ENCODE measurements around the gene ACTR2. TPM values are rescaled to one million over a fixed set of nuclear protein-coding genes. Genes with fewer than 3 reads are reported as not detected.

The ACTR2 gene
- total RNA-seq, 1 experiment from 2014 or later = 160 TPM

DNA sequence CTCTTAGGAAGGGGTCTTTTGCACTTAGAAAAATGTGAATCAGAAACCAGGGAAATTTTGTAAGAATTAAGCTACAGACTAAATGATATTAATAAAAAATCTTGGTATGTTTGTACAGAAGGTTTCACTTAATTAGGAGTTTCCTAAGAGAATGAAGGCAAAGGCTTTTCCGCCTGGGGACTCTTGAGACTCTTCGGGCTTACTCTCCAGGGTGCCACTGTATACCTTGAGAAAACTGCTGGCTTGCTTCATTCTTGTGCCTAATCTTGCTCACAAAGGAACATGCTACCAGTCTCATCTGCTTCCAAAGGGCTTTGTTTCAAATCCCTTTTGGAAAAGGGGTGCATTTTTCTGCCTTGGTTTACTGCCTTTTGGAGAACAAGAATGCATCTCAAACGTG is 49.5 kb downstream of the ACTR2 start:
- no peak for ATAC-seq
- DNase-seq (ENCODE audit: low spot score) = no peak
- H3K4me1 Mint-ChIP-seq = peaks cover 7% of the 10 kb centered on the region
- no peaks in the 10 kb centered on the region for H3K9me3 Mint-ChIP-seq
- peaks cover 11% of the 10 kb centered on the region for H3K36me3 Mint-ChIP-seq
- POLR2A ChIA-PET = no interaction called here
- no peak for TF ChIP-seq ZNF121 (CRISPR knock-in tag; IDR thresholded peaks at IDR 0.05)
- TF ChIP-seq RORB (CRISPR knock-in tag; IDR thresholded peaks at IDR 0.05) = no peak
- TF ChIP-seq, protein P1, sequence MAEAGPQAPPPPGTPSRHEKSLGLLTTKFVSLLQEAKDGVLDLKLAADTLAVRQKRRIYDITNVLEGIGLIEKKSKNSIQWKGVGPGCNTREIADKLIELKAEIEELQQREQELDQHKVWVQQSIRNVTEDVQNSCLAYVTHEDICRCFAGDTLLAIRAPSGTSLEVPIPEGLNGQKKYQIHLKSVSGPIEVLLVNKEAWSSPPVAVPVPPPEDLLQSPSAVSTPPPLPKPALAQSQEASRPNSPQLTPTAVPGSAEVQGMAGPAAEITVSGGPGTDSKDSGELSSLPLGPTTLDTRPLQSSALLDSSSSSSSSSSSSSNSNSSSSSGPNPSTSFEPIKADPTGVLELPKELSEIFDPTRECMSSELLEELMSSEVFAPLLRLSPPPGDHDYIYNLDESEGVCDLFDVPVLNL (CRISPR knock-in tag; IDR thresholded peaks at IDR 0.05; ENCODE audit: borderline replicate concordance, low read depth) = no peak
- TF ChIP-seq, protein P2, sequence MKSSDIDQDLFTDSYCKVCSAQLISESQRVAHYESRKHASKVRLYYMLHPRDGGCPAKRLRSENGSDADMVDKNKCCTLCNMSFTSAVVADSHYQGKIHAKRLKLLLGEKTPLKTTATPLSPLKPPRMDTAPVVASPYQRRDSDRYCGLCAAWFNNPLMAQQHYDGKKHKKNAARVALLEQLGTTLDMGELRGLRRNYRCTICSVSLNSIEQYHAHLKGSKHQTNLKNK (CRISPR knock-in tag; IDR thresholded peaks at IDR 0.05) = no peak
- TF ChIP-seq TEAD1 (CRISPR knock-in tag; IDR thresholded peaks at IDR 0.05) = no peak
- H3K27me3 Mint-ChIP-seq (ENCODE audit: low read depth) = peaks cover 100% of the 10 kb centered on the region
- CTCF ChIA-PET = interaction anchor here (1.6 kb wide), 1 partner anchor 12 kb away, joined by 4 read pairs; no protein-coding TSS in a partner anchor
- no peak overlapping the region for H3K27ac Mint-ChIP-seq
- no peak overlapping the region for H3K4me3 Mint-ChIP-seq

DNA sequence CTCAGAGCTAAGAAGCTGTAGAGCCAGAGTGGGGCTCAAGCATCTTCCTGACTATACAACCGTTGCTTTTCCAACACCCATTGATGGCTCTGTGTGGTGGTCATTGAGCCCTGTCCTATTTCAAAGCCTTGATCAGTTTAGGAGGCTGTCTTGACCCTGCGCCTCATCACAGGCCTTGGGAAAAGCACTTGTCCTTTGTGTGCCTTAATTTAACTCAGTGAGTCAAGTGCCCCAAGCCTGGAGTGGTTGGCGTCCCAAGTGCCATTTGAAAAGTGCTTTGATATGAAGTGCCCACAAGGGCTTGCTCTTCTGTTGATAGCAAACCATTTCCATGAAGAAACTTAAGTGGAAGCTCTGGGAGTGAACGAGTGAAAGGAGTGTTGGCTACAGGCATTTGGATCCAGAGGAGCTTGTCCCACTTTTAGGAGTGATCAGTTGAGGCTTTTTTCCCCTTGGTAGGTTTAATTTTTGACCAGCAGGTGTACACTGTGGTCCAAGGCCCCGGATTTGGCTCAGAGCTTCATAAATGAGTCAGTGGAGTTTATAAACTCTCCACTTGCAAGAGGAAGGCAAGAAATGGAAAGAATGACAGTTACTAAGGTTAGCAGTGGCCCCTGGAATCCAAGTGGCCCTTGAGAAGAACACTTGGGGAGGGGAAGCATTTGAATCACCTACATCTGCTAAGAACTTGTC is 50.3 kb downstream of the ACTR2 start:
- H3K4me1 Mint-ChIP-seq = peaks cover 12% of the 10 kb centered on the region
- POLR2A ChIA-PET = no interaction called here
- no peaks in the 10 kb centered on the region for H3K9me3 Mint-ChIP-seq
- CTCF ChIA-PET = interaction anchor here (1.6 kb wide), 1 partner anchor 13 kb away, joined by 4 read pairs; no protein-coding TSS in a partner anchor
- peaks cover 100% of the 10 kb centered on the region for H3K27me3 Mint-ChIP-seq (ENCODE audit: low read depth)
- DNase-seq (ENCODE audit: low spot score) = no peak
- H3K27ac Mint-ChIP-seq = no peak overlapping the region
- H3K36me3 Mint-ChIP-seq = peaks cover 2% of the 10 kb centered on the region
- no peak overlapping the region for H3K4me3 Mint-ChIP-seq
- ATAC-seq = no peak
- TF ChIP-seq, protein P3, sequence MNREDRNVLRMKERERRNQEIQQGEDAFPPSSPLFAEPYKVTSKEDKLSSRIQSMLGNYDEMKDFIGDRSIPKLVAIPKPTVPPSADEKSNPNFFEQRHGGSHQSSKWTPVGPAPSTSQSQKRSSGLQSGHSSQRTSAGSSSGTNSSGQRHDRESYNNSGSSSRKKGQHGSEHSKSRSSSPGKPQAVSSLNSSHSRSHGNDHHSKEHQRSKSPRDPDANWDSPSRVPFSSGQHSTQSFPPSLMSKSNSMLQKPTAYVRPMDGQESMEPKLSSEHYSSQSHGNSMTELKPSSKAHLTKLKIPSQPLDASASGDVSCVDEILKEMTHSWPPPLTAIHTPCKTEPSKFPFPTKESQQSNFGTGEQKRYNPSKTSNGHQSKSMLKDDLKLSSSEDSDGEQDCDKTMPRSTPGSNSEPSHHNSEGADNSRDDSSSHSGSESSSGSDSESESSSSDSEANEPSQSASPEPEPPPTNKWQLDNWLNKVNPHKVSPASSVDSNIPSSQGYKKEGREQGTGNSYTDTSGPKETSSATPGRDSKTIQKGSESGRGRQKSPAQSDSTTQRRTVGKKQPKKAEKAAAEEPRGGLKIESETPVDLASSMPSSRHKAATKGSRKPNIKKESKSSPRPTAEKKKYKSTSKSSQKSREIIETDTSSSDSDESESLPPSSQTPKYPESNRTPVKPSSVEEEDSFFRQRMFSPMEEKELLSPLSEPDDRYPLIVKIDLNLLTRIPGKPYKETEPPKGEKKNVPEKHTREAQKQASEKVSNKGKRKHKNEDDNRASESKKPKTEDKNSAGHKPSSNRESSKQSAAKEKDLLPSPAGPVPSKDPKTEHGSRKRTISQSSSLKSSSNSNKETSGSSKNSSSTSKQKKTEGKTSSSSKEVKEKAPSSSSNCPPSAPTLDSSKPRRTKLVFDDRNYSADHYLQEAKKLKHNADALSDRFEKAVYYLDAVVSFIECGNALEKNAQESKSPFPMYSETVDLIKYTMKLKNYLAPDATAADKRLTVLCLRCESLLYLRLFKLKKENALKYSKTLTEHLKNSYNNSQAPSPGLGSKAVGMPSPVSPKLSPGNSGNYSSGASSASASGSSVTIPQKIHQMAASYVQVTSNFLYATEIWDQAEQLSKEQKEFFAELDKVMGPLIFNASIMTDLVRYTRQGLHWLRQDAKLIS (CRISPR knock-in tag; IDR thresholded peaks at IDR 0.05; ENCODE audit: borderline replicate concordance) = no peak
- TF ChIP-seq, protein P4, sequence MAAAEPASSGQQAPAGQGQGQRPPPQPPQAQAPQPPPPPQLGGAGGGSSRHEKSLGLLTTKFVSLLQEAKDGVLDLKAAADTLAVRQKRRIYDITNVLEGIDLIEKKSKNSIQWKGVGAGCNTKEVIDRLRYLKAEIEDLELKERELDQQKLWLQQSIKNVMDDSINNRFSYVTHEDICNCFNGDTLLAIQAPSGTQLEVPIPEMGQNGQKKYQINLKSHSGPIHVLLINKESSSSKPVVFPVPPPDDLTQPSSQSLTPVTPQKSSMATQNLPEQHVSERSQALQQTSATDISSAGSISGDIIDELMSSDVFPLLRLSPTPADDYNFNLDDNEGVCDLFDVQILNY (CRISPR knock-in tag; IDR thresholded peaks at IDR 0.05) = no peak
- TF ChIP-seq ZNF121 (CRISPR knock-in tag; IDR thresholded peaks at IDR 0.05) = no peak
- TF ChIP-seq, protein P5, sequence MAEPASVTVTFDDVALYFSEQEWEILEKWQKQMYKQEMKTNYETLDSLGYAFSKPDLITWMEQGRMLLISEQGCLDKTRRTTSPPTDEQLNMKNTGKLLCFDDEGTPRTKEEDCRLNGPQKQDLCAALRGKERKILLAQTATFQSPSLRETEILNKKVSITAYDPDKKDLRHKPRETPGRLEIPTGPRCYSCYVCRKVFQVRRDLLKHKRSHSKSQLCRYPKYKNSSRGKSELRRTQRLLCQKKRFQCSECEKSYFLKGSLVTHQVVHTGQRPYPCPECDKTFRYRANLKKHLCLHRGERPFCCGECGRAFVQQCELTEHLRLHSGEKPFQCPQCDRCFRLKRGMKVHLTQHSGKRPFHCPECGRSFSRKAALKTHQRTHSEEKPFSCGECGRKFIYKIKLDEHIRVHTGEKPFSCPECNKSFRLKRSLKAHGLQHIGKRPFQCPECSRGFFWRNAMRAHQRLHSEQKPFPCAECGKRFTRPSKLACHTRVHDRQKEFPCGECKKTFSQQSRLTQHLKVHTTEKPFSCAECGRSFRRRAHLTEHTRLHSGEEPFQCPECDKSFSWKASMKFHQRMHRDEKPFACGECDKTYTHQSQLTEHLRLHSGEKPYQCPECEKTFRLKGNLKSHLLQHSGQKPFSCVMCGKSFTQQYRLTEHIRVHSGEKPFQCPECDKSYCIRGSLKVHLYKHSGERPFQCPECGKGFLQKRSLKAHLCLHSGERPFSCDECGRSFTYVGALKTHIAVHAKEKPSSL (CRISPR knock-in tag; conservative IDR thresholded peaks at IDR 0.05) = no peak
- TF ChIP-seq ETV6 (CRISPR knock-in tag; IDR thresholded peaks at IDR 0.05) = no peak
- TF ChIP-seq SOX15 (CRISPR knock-in tag; IDR thresholded peaks at IDR 0.05) = no peak
- TF ChIP-seq FOXP1 (CRISPR knock-in tag; IDR thresholded peaks at IDR 0.05; ENCODE audit: borderline replicate concordance) = no peak
- TF ChIP-seq SMAD3 (CRISPR knock-in tag; IDR thresholded peaks at IDR 0.05; ENCODE audit: borderline replicate concordance) = no peak
- no peak for TF ChIP-seq TP53 (CRISPR knock-in tag; IDR thresholded peaks at IDR 0.05)
- TF ChIP-seq RELA (CRISPR knock-in tag; IDR thresholded peaks at IDR 0.05; ENCODE audit: borderline replicate concordance) = no peak
- TF ChIP-seq ELF4 (CRISPR knock-in tag; IDR thresholded peaks at IDR 0.05; ENCODE audit: low read depth) = no peak
- TF ChIP-seq, protein P6, sequence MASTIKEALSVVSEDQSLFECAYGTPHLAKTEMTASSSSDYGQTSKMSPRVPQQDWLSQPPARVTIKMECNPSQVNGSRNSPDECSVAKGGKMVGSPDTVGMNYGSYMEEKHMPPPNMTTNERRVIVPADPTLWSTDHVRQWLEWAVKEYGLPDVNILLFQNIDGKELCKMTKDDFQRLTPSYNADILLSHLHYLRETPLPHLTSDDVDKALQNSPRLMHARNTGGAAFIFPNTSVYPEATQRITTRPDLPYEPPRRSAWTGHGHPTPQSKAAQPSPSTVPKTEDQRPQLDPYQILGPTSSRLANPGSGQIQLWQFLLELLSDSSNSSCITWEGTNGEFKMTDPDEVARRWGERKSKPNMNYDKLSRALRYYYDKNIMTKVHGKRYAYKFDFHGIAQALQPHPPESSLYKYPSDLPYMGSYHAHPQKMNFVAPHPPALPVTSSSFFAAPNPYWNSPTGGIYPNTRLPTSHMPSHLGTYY (CRISPR knock-in tag; IDR thresholded peaks at IDR 0.05) = no peak
- TF ChIP-seq NFYB (CRISPR knock-in tag; conservative IDR thresholded peaks at IDR 0.05; ENCODE audit: low read depth) = no peak
- TF ChIP-seq, protein P7, sequence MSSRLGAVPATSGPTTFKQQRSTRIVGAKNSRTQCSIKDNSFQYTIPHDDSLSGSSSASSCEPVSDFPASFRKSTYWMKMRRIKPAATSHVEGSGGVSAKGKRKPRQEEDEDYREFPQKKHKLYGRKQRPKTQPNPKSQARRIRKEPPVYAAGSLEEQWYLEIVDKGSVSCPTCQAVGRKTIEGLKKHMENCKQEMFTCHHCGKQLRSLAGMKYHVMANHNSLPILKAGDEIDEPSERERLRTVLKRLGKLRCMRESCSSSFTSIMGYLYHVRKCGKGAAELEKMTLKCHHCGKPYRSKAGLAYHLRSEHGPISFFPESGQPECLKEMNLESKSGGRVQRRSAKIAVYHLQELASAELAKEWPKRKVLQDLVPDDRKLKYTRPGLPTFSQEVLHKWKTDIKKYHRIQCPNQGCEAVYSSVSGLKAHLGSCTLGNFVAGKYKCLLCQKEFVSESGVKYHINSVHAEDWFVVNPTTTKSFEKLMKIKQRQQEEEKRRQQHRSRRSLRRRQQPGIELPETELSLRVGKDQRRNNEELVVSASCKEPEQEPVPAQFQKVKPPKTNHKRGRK (CRISPR knock-in tag; IDR thresholded peaks at IDR 0.05; ENCODE audit: borderline replicate concordance) = no peak

Measured in WTC11 (cell line).